ENCODE results near the gene SUMF2.

Gene SUMF2

GRCh38 chr7:56124981-56125380, 60.9 kb downstream of the SUMF2 start:
- Histone ChIP-seq H3K27ac (no peak overlapping the region), H3K4me3 (no peak overlapping the region)
- no peak for TF ChIP-seq CTCF (IDR thresholded peaks at IDR 0.05)
- no peak for DNase-seq (ENCODE audit: low spot score)

GRCh38 chr7:56125831-56126230, 61.7 kb downstream of the SUMF2 start:
- no peak for DNase-seq (ENCODE audit: low spot score)
- H3K27ac ChIP-seq, result no peak overlapping the region
- TF ChIP-seq CTCF (IDR thresholded peaks at IDR 0.05), result no peak
- H3K4me3 ChIP-seq, result no peak overlapping the region

- Histone ChIP-seq H3K4me3 (no peak overlapping the region), H3K27ac (no peak overlapping the region)
- TF ChIP-seq CTCF (IDR thresholded peaks at IDR 0.05), result no peak
- DNase-seq (ENCODE audit: low spot score), result no peak
These were observed 63.3 kb downstream of the SUMF2 start for GRCh38 chr7:56127241-56127975.

Data from coronary artery (tissue), 2 donors.